ENCODE measurements around the gene VAMP8. TPM values are rescaled to one million over a fixed set of nuclear protein-coding genes. Genes with fewer than 3 reads are reported as not detected.
A peak's percentile ranks its signal among the peaks of the same experiment; 100 is the strongest.

VAMP8 gene
- total RNA-seq, 1 experiment from 2014 or later, result not detected

DNA sequence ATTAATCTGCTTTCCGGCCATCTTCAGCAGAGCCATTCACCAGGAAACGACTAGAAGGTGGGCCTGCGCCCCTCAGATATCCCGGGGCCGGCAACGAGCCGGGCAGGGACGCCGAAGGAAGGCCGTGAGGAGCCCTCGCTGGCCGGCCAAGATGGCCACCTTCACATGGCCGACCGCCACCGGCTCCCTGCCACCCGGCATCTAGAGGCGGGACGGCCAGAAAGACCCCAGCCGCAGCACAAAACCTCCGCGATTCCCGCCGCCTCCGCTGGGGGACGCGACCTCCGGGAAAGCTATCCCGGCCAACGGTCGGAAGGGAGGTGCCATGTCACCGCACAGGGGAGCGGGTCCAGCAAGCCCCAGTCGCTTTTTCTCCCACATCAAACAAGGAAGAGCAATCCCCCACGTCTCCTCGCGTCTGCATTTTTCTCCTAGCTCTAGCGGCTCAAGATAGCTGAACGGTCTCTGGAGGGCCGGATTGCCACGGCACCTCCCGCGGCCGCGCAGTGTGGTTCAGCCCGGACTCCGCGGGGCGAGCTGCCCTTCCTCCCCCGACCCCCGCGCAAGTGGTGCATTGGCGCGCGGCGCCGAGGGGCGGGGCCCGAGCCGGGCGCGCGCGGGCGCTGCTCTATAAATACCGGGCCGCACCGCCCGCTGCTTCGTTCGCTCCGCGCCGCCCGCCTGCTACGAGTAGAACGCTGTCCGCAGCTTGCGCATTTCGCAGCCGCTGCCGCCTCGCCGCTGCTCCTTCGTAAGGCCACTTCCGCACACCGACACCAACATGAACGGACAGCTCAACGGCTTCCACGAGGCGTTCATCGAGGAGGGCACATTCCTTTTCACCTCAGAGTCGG lies 38.7 kb upstream of the VAMP8 start, which contains the start of gene MAT2A:
TSS of gene MAT2A (plus strand) at position 662 of the 854 bp plus-strand sequence. CDS start at position 782, 120 bp downstream.
- POLR2A ChIA-PET (ENCODE audit: low non-redundant PET), result interaction anchor here (0.5 to 1.1 kb wide), 16 partner anchors 10 to 451 kb away, joined by 3 to 17 read pairs (median 4); partner anchors contain the start of genes ELMOD3 and RETSAT
- DNase-seq (ENCODE audit: low spot score), result peak; percentile 95
- H3K4me1 ChIP-seq (ENCODE audit: insufficient read depth, low read length, poor library complexity, severe bottlenecking), result peaks cover 36% of the 10 kb centered on the region
- H3K27ac ChIP-seq (ENCODE audit: low read depth, low read length, poor library complexity, severe bottlenecking), result peak within 1 kb of the TSS; percentile 99
- no peaks in the 10 kb centered on the region for H3K27me3 ChIP-seq (replicated peaks; ENCODE audit: insufficient read depth, low read depth, low read length, poor library complexity)
- no TSS peak for BruUV-seq (replicated peaks)
- H3K36me3 ChIP-seq (ENCODE audit: insufficient read depth, low read length, poor library complexity, severe bottlenecking), result peaks cover 38% of the 10 kb centered on the region
- H3K4me3 ChIP-seq (ENCODE audit: low read depth, low read length, poor library complexity, severe bottlenecking), result peak within 1 kb of the TSS; percentile 93
- no peak for TF ChIP-seq EZH2 (IDR thresholded peaks at IDR 0.05; ENCODE audit: borderline replicate concordance, low read depth, low read length, poor library complexity, severe bottlenecking)
- TF ChIP-seq, protein P1, sequence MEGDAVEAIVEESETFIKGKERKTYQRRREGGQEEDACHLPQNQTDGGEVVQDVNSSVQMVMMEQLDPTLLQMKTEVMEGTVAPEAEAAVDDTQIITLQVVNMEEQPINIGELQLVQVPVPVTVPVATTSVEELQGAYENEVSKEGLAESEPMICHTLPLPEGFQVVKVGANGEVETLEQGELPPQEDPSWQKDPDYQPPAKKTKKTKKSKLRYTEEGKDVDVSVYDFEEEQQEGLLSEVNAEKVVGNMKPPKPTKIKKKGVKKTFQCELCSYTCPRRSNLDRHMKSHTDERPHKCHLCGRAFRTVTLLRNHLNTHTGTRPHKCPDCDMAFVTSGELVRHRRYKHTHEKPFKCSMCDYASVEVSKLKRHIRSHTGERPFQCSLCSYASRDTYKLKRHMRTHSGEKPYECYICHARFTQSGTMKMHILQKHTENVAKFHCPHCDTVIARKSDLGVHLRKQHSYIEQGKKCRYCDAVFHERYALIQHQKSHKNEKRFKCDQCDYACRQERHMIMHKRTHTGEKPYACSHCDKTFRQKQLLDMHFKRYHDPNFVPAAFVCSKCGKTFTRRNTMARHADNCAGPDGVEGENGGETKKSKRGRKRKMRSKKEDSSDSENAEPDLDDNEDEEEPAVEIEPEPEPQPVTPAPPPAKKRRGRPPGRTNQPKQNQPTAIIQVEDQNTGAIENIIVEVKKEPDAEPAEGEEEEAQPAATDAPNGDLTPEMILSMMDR (conservative IDR thresholded peaks at IDR 0.05; ENCODE audit: low read depth, low read length), result peak; percentile 74
- intact Hi-C loops (cut with micrococcal nuclease; ENCODE audit: unreplicated experiment), result no loop called here
- no peaks in the 10 kb centered on the region for H3K9me3 ChIP-seq (ENCODE audit: low read depth, low read length, poor library complexity, severe bottlenecking)
- CTCF ChIA-PET, result interaction anchor here (0.8 to 1.2 kb wide), 2 partner anchors 13 to 124 kb away, joined by 3 to 5 read pairs; no protein-coding TSS in a partner anchor

DNA sequence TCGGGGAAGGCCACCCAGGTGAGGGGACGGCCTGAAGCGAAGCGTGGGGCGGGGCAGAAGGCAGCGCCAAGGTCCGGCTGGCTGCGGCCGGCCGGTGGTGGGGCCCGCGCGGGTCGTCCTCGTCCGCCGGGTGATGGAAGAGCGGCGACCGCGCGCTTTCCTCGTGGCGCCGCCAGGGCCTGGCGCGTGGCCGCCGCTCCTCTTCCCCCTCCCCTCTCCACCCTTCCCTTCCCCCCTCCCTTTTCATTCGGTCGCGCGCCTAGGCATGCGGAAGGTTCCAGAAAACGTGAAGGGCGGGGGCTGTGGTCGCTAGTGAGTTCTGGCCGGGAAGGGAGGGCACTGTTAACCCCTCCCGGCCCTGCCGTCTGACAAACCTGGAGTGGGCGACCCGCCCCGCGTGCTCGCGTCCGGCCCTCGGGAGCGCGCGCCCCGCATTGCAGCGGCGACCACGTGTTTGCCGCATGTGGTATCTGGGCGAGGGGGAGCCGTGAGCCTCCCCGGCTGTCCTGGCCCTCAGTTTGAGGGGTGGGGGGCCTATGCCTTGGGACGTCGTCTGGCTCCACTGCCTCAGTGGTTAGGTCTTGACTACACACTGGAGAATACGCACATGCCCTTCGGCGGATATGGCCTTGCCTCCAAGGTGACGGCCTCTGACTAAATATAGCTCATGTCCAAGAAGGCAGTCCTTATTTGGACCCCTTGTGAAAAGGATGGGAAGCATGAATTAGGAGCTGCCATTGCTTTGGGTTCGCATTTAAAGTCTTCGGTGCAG lies 37.8 kb upstream of the VAMP8 start:
- Histone ChIP-seq H3K36me3 (ENCODE audit: insufficient read depth, low read length, poor library complexity, severe bottlenecking) (peaks cover 46% of the 10 kb centered on the region), H3K27ac (ENCODE audit: low read depth, low read length, poor library complexity, severe bottlenecking) (peak overlapping the region; percentile 99)
- BruUV-seq (replicated peaks), result no TSS peak

More for the DNA sequence above, 37.8 kb upstream of the VAMP8 start:
- DNase-seq (ENCODE audit: low spot score), result peak; percentile 82
- Histone ChIP-seq H3K27me3 (replicated peaks; ENCODE audit: insufficient read depth, low read depth, low read length, poor library complexity) (no peaks in the 10 kb centered on the region), H3K9me3 (ENCODE audit: low read depth, low read length, poor library complexity, severe bottlenecking) (no peaks in the 10 kb centered on the region), H3K4me3 (ENCODE audit: low read depth, low read length, poor library complexity, severe bottlenecking) (peak overlapping the region; percentile 93), H3K4me1 (ENCODE audit: insufficient read depth, low read length, poor library complexity, severe bottlenecking) (peaks cover 42% of the 10 kb centered on the region)
- TF ChIP-seq, protein P1 (conservative IDR thresholded peaks at IDR 0.05; ENCODE audit: low read depth, low read length), result no peak
- TF ChIP-seq EZH2 (IDR thresholded peaks at IDR 0.05; ENCODE audit: borderline replicate concordance, low read depth, low read length, poor library complexity, severe bottlenecking), result no peak
- ChIA-PET CTCF (interaction anchor here (0.8 to 1.2 kb wide), 2 partner anchors 12 to 125 kb away, joined by 3 to 5 read pairs; no protein-coding TSS in a partner anchor), POLR2A (ENCODE audit: low non-redundant PET) (interaction anchor here (0.6 to 1.0 kb wide), 7 partner anchors 15 to 185 kb away, joined by 3 to 17 read pairs (median 3); partner anchors contain the start of genes ELMOD3, RETSAT and SH2D6)
- intact Hi-C loops (cut with micrococcal nuclease; ENCODE audit: unreplicated experiment), result loop anchor here (10.0 kb wide), 1 partner anchor 215 kb away; the partner anchor contains the start of gene TGOLN2
